ENCODE results near the gene KLHL2.

DNA sequence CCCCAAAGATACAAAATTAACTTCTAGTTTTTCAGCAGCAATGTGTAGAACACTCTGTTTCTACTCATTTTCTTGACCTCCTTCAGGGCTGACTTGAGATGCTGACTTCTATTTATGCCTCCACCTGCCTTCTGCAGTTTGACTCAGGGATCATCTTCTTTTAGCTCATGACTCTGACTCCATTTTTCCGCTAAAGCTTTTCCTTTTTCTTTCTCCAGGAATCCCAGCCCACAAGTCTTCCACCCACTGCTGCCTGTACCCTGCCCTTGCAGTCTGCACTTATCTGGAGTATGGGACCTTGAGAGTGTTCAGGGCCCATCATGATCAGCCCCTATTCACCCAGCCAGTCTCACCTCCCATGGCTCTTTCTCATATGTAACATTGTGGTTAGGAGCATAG lies 14.9 kb upstream of the KLHL2 start:
- TF ChIP-seq, protein P1, sequence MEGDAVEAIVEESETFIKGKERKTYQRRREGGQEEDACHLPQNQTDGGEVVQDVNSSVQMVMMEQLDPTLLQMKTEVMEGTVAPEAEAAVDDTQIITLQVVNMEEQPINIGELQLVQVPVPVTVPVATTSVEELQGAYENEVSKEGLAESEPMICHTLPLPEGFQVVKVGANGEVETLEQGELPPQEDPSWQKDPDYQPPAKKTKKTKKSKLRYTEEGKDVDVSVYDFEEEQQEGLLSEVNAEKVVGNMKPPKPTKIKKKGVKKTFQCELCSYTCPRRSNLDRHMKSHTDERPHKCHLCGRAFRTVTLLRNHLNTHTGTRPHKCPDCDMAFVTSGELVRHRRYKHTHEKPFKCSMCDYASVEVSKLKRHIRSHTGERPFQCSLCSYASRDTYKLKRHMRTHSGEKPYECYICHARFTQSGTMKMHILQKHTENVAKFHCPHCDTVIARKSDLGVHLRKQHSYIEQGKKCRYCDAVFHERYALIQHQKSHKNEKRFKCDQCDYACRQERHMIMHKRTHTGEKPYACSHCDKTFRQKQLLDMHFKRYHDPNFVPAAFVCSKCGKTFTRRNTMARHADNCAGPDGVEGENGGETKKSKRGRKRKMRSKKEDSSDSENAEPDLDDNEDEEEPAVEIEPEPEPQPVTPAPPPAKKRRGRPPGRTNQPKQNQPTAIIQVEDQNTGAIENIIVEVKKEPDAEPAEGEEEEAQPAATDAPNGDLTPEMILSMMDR (CRISPR knock-in tag; IDR thresholded peaks at IDR 0.05) = no peak
- TF ChIP-seq NFE2 (CRISPR knock-in tag; IDR thresholded peaks at IDR 0.05) (no peak), NFATC3 (CRISPR knock-in tag; IDR thresholded peaks at IDR 0.05) (no peak), SOX6 (IDR thresholded peaks at IDR 0.05) (no peak), SOX6 (CRISPR knock-in tag; IDR thresholded peaks at IDR 0.05) (no peak), KLF9 (CRISPR knock-in tag; IDR thresholded peaks at IDR 0.05; ENCODE audit: low read depth) (no peak), CHD2 (IDR thresholded peaks at IDR 0.05; ENCODE audit: low read depth, low read length) (no peak), EZH2 (conservative IDR thresholded peaks at IDR 0.05; ENCODE audit: low read depth, low read length) (no peak), JUND (CRISPR knock-in tag; IDR thresholded peaks at IDR 0.05) (no peak), AKAP8 (CRISPR knock-in tag; IDR thresholded peaks at IDR 0.05) (no peak), TARDBP (CRISPR knock-in tag; IDR thresholded peaks at IDR 0.05) (no peak), RELA (CRISPR knock-in tag; IDR thresholded peaks at IDR 0.05) (no peak)
